ENCODE measurements around the gene BCO2.
"Not testable (repeated sequence)": the region's sequence is repeated elsewhere in the genome, so short reads cannot be mapped to it uniquely, and the experiment has no call there.

The BCO2 gene

DNA sequence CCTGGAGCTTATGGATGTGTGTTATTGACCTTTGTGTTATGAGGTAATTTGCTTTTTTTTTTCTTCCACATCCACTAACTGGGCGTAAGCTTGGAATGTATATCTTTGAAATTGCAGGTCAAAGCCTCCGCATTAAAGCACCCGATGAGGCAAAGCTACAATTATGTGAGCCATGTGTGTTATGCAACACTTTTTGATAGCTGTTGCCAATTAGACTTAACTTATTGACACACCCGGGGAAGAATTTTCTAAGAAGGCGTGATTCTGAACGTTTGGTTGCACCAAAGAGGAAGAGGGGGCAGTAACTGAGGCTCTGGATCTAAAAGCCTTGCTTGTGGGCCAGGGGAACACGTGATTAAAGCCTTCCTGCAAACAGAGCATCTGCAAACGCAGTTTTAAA, 8.8 kb upstream of the BCO2 start:
- no peak for DNase-seq

DNA sequence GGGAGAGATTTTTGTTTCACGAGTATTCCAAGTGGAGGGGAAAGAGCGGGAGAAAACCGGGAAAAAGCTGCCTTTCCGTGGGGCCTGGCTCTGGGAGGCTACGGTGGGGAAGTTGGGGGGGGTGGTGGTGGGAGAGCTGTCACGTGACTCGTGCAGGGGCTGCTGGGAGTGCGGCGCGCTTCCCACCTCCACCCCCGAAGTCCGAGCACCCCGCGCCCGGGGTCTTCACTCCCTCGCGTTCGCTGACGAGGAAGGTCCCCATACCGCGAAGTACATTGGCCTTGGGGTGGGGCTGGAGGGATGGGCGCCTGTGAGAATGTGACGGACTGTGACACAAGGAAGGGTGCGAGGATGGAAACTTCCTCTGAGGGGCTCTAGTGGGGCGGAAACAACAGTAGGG, 8.2 kb upstream of the BCO2 start, which contains the start of gene TEX12:
TEX12 (plus strand) TSS at position 228 of the 400 bp plus-strand sequence. CDS start 1,897 bp downstream, outside the sequence.
- no peak for DNase-seq

DNA sequence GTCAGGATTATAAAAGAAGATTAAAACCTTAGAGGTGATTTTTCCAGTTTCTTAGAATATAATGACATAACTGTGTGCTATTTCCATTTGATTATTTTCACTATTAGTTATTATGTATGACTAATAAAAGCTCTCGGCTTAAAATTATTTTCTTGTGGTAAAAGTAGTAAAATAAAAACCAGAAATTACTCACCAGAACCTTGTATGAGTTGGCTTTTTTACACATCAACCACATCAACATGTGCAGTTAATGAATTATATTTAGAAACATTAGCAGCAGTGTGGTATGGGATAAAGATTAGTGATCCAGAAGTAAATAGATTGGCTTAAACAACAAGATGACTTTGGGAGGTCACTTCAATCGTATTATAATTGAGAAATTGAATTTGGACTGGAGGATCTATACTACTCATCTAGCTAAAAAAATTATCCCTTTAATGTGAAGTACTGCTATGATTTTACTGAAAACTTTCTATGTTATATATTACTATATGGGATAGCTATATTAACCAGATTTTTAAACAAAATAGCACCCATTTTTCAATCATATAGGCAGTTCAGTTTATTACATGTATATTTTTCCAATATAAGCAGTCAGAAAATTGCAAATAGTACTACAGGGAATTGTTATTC, 2.8 kb upstream of the BCO2 start:
- DNase-seq, result no peak

GRCh38 chr11:112173152-112173551, 2.2 kb upstream of the BCO2 start:
- no peak for DNase-seq

GRCh38 chr11:112175599-112175952, 264 bp downstream of the BCO2 start:
- no peak for DNase-seq

- DNase-seq, result no peak
Observed at GRCh38 chr11:112176077-112176476, 765 bp downstream of the BCO2 start.

- DNase-seq, result no peak
Observed at GRCh38 chr11:112177589-112177988, 2.3 kb downstream of the BCO2 start.

DNA sequence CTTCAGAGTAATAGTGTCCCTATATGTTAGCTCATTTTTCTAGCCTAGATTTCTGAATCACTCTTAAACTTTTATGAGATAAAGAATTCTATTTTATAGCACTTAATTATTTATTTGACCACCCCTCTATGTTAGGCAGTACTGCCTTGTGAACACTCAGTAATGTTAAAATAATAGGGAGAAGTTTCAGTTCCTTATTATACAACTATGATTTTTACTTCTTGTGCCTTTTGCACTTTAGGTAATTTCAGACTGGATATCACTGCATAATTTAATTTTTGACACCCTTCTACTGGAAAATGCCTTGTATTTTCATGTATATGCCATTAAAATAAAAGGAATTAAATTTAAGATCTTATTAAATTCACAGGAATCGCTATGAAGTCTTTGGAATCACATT, 3.1 kb downstream of the BCO2 start:
- no peak for DNase-seq

DNA sequence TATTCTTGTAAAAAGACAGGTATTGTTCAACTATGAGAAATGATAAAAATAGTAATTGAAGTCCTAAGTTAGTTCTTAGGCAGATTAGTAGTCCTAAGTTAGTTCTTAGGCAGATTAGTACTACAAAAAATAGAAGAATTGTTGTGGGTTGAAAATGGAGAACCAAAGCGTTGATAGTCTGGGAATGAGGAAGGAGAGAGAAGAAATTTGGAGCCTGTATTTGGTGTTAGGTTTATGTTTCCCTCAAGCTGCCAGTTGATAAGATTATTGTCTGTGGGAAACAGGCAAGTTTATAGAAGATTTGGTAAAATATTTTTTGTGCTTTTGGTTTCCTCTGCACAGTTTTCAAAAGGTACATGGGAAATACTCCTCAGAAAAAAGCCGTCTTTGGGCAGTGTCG, 3.6 kb downstream of the BCO2 start:
- no peak for DNase-seq

DNA sequence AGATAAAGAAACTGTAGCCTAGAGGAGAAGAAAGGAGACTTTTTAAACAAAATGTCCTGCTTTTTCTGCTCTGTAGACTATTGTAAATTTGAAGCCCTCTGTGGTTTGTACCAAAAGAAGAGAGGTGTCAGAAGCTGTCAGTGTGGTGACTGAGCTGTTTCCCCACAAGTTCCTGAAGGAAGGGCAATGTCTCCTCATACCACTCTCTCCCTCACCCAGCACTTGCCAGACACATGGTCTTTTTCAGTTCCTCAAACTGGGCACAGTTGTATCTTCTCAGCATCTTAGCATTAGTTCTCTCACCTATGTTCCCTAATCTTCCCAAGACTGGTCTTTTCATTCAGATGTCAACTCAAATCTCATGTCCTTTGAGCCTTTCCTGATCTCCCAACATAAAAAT, 4.3 kb downstream of the BCO2 start:
- DNase-seq, result no peak

GRCh38 chr11:112182867-112183266, 7.6 kb downstream of the BCO2 start:
- DNase-seq, result no peak

- no peak for DNase-seq
Observed at GRCh38 chr11:112185883-112186282, 10.6 kb downstream of the BCO2 start.

- DNase-seq, result no peak
Observed at GRCh38 chr11:112186304-112186703, 11.0 kb downstream of the BCO2 start.

GRCh38 chr11:112195113-112195512, 19.8 kb downstream of the BCO2 start:
- DNase-seq, result not testable (repeated sequence)

- DNase-seq, result no peak
Observed at GRCh38 chr11:112195951-112196351, 20.6 kb downstream of the BCO2 start.

GRCh38 chr11:112196519-112197087, 21.3 kb downstream of the BCO2 start:
- no peak for DNase-seq

- not testable (repeated sequence) for DNase-seq
Observed at GRCh38 chr11:112199101-112199500, 23.8 kb downstream of the BCO2 start.

DNA sequence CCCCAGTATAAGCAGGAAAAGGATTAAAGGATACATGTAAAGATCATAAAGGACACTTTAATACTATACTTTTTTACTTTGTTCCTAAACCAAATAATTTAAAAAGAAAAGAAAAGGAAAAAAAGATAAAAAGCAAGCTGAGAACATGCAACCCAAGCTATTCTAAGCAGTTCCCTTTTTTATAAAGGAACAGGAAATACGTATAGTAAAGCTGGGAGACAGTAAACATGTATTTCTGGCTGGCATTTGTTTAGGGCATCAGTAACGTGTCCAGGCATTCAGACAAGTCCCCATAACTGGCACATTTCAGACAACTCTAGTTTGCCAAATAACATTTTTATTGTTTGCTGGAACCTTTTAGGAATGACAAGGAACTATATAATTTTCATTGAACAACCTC, 24.9 kb downstream of the BCO2 start:
- no peak for DNase-seq

GRCh38 chr11:112206071-112206470, 30.8 kb downstream of the BCO2 start:
- DNase-seq, result no peak

DNA sequence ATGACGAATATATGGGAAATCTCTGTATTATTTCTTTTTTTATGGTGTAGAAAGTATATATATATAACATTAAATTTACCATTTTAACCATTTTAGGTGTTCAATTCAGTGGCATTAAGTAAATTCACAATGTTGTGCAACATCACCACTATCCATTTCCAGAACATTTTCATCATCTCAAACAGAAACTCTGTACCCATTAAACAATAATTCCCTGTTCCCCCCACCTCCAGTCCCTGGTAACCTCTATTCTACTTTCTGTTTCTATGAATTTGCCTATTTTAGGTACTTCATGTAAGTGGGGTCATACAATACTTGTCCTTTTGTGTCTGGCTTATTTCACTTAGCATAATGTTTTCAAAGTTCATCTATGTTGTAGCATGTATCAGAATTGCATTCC, 35.6 kb downstream of the BCO2 start:
- no peak for DNase-seq

GRCh38 chr11:112211536-112211935, 36.2 kb downstream of the BCO2 start:
- DNase-seq, result peak in 1 of 5 experiments; percentile 35

GRCh38 chr11:112212290-112212689, 37.0 kb downstream of the BCO2 start:
- no peak for DNase-seq

DNA sequence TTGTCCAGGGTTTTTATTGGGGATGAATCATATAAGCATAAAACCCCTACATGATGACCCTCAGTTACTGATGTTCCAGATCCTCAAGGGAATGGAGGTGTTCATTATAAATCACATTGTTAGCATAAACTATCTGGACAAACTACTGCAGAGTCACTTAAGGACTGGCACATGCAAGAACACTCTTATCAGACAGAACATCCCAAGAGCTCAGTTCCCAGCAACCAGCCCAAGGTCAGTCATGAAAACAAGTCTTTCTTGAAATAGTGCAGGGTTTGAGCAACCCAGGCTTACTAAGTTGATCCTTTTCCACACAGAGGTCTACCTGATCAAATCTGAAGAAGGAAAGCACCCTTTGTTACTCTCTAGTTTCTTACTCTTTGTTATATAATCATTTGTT, 37.4 kb downstream of the BCO2 start:
- no peak for DNase-seq

DNA sequence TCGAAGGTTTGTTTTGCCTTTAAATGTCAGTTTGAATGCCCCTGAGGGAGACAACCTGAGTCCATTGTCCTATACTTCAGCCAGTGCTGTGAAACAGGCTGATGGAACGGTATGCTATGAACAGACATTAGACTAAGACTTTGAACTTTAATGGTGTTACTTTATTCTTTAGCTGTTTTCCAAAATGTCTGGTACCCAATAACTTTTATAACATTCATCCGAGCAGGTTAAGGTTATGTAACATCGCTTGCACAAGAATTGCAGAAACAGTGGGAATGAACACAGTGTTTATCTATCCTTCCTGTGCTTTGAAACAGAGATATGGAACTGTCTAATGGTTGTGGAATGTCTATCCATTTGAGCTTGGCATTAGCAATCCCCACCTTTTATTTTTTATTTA, 38.4 kb downstream of the BCO2 start:
- DNase-seq, result no peak

DNA sequence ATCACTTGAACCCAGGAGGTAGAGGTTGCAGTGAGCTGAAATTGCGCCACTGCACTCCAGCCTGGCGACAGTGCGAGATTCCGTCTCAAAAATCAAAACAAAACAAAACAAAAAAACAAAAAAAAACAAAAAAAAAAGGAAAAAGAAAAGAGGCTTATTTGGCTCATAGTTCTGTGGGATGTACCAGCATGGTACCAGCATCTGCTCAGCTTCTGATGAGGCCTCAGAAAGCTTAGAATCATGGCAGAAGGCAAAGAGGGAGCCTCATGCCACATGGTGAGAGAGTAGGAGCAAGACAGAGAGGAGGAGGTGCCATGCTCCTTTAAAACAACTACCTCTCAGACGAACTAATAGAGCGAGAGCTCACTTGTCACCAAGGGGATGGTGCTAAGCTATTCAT, 40.3 kb downstream of the BCO2 start:
- no peak for DNase-seq

All from T-helper 2 cell (primary cell).